Cardiac fibroblast (primary cell): Measurements from ENCODE around the gene A4GNT.
"Not testable (repeated sequence)": the region's sequence is repeated elsewhere in the genome, so short reads cannot be mapped to it uniquely, and the experiment has no call there.

Experiments used
- DNase-seq, 2 donors: peaks; one replicate each; pipeline versions ENCODE4 v3.0.0 to v3.0.0-alpha.2; 2010; ENCODE audit warnings: low read depth in 2 of 2
- H3K4me3 ChIP-seq, 2 donors: replicated peaks in 1 of 2; 1 replicate in 1 of 2; 2 replicates in 1 of 2; pipeline ENCODE4 v1.5.1; 2011; ENCODE audit warnings: low read depth in 2 of 2, low read length in 2 of 2, mild to moderate bottlenecking in 2 of 2, moderate library complexity in 1 of 2
- TF ChIP-seq, protein P1 (sequence below): IDR thresholded peaks from one replicate; pipeline ENCODE4 v1.5.1; 2011; ENCODE audit warnings: low read depth, mild to moderate bottlenecking, low read length, inconsistent platforms

A4GNT gene

DNA sequence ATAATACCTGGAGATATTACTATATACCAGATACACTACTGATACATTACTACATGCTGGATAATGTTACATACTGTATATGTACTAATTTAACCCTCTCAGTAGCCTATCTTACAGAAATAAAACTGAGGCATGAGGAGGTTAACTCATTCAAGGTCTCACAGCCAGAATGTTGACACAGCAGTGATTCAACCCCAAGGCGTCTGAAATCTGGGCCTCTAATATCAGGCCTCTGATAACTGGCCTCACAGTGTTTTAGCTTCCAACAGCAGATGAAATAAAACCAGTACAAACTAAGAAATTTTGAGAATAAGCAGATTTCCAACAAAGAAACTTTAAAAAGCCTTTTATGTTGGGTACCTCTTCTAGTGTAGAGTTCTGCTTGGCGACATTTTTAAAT, 40.2 kb downstream of the A4GNT start:
- no peak overlapping the region for H3K4me3 ChIP-seq
- TF ChIP-seq, protein P1, sequence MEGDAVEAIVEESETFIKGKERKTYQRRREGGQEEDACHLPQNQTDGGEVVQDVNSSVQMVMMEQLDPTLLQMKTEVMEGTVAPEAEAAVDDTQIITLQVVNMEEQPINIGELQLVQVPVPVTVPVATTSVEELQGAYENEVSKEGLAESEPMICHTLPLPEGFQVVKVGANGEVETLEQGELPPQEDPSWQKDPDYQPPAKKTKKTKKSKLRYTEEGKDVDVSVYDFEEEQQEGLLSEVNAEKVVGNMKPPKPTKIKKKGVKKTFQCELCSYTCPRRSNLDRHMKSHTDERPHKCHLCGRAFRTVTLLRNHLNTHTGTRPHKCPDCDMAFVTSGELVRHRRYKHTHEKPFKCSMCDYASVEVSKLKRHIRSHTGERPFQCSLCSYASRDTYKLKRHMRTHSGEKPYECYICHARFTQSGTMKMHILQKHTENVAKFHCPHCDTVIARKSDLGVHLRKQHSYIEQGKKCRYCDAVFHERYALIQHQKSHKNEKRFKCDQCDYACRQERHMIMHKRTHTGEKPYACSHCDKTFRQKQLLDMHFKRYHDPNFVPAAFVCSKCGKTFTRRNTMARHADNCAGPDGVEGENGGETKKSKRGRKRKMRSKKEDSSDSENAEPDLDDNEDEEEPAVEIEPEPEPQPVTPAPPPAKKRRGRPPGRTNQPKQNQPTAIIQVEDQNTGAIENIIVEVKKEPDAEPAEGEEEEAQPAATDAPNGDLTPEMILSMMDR: no peak
- DNase-seq: peak; percentile 51 to 73

DNA sequence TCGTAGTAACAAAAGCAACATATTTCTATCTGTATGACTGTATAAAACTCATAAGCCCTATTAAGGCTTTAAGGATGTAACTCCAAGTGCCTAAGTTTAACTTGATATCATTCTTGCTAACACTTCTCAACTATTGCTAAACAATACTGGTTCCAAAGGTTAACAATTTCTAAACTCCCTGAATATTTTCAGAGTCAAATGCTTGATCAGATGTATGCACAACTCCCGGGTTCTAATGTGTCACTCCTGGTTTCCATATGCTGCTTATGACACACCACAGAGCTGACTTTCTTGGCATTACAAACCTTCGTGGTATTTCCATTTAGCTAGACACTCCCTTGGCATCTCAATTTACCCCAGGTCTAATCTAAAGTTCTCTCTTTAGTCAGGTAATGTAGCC, 43.1 kb downstream of the A4GNT start:
- peak; percentile 31 to 73 for DNase-seq
- TF ChIP-seq, protein P1: no peak
- no peak overlapping the region for H3K4me3 ChIP-seq

DNA sequence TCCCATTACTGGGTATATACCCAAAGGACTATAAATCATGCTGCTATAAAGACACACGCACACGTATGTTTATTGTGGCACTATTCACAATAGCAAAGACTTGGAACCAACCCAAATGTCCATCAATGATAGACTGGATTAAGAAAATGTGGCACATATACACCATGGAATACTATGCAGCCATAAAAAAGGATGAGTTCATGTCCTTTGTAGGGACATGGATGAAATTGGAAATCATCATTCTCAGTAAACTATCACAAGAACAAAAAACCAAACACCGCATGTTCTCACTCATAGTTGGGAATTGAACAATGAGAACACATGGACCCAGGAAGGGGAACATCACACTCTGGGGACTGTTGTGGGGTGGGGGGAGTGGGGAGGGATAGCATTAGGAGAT, 46.4 kb downstream of the A4GNT start:
- DNase-seq: not testable (repeated sequence)

DNA sequence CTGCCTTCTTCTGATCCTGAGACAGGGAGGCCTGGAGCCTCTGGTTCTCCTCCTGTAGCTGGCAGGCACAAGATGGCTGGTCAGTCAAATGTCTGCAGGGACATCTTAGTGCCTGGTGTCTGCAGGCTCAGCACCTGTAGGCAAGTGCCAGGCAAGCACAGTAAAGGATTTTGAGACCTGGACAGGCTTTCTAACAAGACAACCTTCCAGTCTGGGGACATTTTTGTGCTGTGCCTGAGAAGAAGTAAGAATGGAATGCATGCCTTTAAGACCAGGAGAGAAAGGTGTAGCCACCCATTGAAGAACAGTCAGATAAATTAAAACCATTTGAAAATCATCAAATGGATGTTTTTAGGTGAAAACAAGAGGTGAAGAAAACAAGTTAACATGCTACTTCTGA, 48.0 kb downstream of the A4GNT start:
- TF ChIP-seq, protein P1: no peak
- no peak overlapping the region for H3K4me3 ChIP-seq
- DNase-seq: no peak

More for the DNA sequence above, 46.4 kb downstream of the A4GNT start:
- H3K4me3 ChIP-seq: not testable (repeated sequence)

DNA sequence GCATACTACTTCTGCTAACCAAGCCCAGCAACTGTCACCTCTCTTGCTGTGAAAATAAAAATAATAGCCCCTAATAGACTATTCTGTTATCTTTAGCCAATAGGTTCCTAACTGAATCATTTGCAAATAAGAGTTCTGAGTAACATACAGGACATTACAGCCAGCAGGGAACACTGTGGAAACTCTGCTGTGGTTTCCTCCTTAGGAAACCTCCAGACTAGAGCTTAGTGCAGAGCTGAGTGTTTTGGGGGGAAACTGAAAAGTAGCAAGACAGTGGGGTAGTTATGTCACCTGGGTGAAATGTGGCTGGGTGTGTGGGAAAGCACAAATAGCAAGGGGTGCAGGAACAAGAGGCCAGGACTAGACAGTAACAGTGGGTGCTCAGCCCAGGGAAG, 49.2 kb downstream of the A4GNT start:
- H3K4me3 ChIP-seq: no peak overlapping the region
- peak in 1 of 2 donors; percentile 54 for DNase-seq
- TF ChIP-seq, protein P1: no peak

DNA sequence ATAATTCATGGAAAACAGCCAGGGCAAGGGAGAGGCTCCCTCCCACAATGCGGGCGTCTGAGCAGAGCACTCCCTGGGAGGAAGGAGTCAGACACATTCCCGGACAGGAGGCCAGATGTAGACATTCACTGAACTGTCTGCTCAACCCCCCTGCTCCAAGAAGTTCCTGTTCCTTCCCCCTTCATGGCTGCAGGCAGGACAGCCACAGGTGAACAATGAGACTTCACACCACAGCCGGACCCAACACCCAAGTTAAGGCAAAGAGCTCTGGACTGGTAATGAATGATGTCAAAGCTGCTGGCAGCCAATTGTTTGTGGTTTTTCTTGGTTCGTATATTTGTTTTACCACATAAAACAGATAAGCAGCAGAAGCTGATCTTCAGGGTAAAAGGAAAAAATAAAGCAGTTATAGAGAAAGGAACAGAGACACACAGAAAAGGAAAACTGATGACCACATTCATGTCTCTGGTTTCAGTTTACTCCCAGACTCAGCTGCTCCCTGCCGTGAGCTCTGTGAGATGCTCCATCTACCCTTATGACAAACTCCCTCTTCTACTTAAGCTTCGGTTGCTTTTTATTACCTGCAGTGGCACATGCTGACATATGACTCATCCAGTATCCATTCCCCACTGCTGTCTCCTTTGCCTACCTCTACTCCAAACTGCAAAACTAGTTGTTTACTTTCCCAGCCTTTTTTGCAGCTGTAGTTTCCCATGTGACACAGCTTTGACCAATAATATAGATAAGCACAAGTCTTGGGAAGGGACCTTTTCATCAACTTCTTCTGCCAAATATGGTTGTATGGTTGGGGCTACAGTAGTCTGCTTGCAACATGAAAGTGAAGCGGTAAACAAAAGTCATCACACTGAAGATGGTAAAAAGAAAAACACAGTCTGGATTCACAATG, 49.9 kb downstream of the A4GNT start:
- DNase-seq: peak; percentile 86 to 90
- peak overlapping the region; percentile 2 to 18 for H3K4me3 ChIP-seq
- TF ChIP-seq, protein P1: no peak

DNA sequence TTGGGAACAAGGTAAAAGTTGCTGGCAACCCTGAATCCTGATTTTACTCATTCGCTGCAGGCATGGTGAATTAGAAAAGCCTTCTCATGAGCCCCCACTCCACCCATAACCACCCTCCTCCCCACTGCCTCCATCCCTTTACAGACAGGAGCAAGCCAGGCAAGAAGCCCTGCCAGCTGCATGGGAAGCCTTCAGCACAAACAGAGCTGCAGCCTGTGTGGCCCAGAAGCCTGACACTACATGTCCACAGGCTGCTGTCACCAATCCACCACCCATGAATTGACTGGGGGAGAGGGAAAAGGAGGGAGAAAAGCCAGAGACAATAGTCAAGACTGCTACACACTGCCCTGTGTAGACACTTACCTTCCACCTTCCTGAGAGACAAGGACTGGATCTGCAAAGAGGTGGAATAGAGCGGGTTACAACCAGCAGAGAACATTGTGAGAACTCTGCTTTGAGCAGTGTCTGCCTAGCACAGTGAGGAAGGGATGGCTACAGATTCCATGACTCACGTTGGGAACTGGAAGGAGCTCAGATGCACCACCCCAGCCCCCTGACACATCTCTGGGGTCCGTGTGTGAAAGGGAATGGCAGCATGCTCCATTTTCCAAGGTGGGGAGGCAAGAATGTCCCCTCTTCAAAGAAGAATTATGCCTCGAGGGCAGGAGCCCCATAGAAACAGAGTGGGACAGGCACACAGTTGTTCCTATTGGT, 50.7 kb downstream of the A4GNT start:
- TF ChIP-seq, protein P1: no peak
- DNase-seq: peak; percentile 62 to 78
- H3K4me3 ChIP-seq: no peak overlapping the region
